GM13976 (cell line): ENCODE results near the gene EEF1A2.

Experiments
- DNase-seq: peaks from one replicate; pipeline ENCODE4 v3.0.0; 2012; ENCODE audit warnings: low spot score
- CTCF ChIP-seq: IDR thresholded peaks from 2 replicates; pipeline ENCODE4 v1.5.1; 2012; ENCODE audit warnings: borderline replicate concordance, mild to moderate bottlenecking; ENCODE audit not compliant: insufficient read depth; ENCODE audit errors: extremely low read depth, missing control alignments, control extremely low read depth
- in situ Hi-C: fragments of 300-500 bp; cut with MboI; formaldehyde crosslinking; loops from one replicate; pipeline ENCODE4 v1.12.0; 2022; ENCODE audit warnings: low sequenced_read_pairs, mixed read lengths, inconsistent platforms; ENCODE audit not compliant: unreplicated experiment

Gene EEF1A2

GRCh38 chr20:63544958-63545516, 46.2 kb upstream of the EEF1A2 start:
- in situ Hi-C loops, result loop anchor here (25.0 kb wide), 1 partner anchor 317 kb away; the partner anchor contains the start of genes ABHD16B and TPD52L2
- TF ChIP-seq CTCF, result no peak
- no peak for DNase-seq

- no peak for DNase-seq
- in situ Hi-C loops, result loop anchor here (25.0 kb wide), 1 partner anchor 318 kb away; the partner anchor contains the start of genes ABHD16B and TPD52L2
- no peak for TF ChIP-seq CTCF
Observed at GRCh38 chr20:63544241-63544957, 45.5 kb upstream of the EEF1A2 start.

- no peak for DNase-seq
- TF ChIP-seq CTCF, result no peak
- in situ Hi-C loops, result loop anchor here (25.0 kb wide), 1 partner anchor 319 kb away; the partner anchor contains the start of genes ABHD16B and TPD52L2
Observed at GRCh38 chr20:63543733-63544132, 44.9 kb upstream of the EEF1A2 start.

- DNase-seq, result no peak
- in situ Hi-C loops, result loop anchor here (25.0 kb wide), 1 partner anchor 319 kb away; the partner anchor contains the start of genes ABHD16B and TPD52L2
Observed at GRCh38 chr20:63543131-63543530, 44.2 kb upstream of the EEF1A2 start.

GRCh38 chr20:63542696-63543095, 43.8 kb upstream of the EEF1A2 start:
- TF ChIP-seq CTCF, result peak; percentile 4
- peak; percentile 89 for DNase-seq
- in situ Hi-C loops, result loop anchor here (25.0 kb wide), 1 partner anchor 320 kb away; the partner anchor contains the start of genes ABHD16B and TPD52L2

More at GRCh38 chr20:63543131-63543530, 44.2 kb upstream of the EEF1A2 start:
- no peak for TF ChIP-seq CTCF

GRCh38 chr20:63542031-63542559, 43.2 kb upstream of the EEF1A2 start:
- in situ Hi-C loops, result loop anchor here (25.0 kb wide), 1 partner anchor 320 kb away; the partner anchor contains the start of genes ABHD16B and TPD52L2
- no peak for DNase-seq
- TF ChIP-seq CTCF, result no peak
